Adrenal gland (tissue), 5 donors: ENCODE results near the gene KCNK6.

Experiments used
- CTCF ChIP-seq, 6 experiments: fragments of 450-650 bp in 4 of 6; fragments of 200-600 bp in 2 of 6; sonication (generic) in 1 of 6; IDR thresholded peaks; 1 replicate in 5 of 6; 2 replicates in 1 of 6; pipeline versions ENCODE4 v1.5.1 to v1.8.0; 2016 to 2021; ENCODE audit warnings: antibody characterized with exemption in 6 of 6, mild to moderate bottlenecking in 2 of 6, moderate library complexity in 1 of 6
- POLR2A ChIP-seq, 2 donors: fragments of 450-650 bp; IDR thresholded peaks; one replicate each; pipeline ENCODE4 v1.6.1; 2017; ENCODE audit warnings: antibody characterized with exemption in 2 of 2, mild to moderate bottlenecking in 2 of 2, moderate library complexity in 1 of 2
- donor health status: DM: no; HTN: no; CAD: no.

GRCh38 chr19:38351865-38352395, 32.3 kb downstream of the KCNK6 start:
- TF ChIP-seq CTCF (IDR thresholded peaks at IDR 0.05) (no peak), POLR2A (IDR thresholded peaks at IDR 0.05) (no peak)
